Neuronal stem cell (in vitro differentiated cells): ENCODE results near the gene MAPK1.

Source experiments
- DNase-seq: peaks from one replicate; pipeline ENCODE4 v3.0.0-alpha.2; 2013; ENCODE audit warnings: low spot score
- H2AFZ ChIP-seq: one replicate; pipeline ENCODE4 v1.6.1; 2013; ENCODE audit warnings: mild to moderate bottlenecking, low read length, inconsistent platforms
- H2AK5ac ChIP-seq: 2 replicates; pipeline ENCODE4 v1.6.1; 2013; ENCODE audit warnings: low read depth, mild to moderate bottlenecking, inconsistent platforms, low read length, moderate library complexity, mixed read lengths
- H2BK120ac ChIP-seq: 2 replicates; pipeline ENCODE4 v1.6.1; 2013; ENCODE audit warnings: low read depth, mild to moderate bottlenecking, inconsistent platforms, low read length, moderate library complexity, mixed read lengths
- H2BK12ac ChIP-seq: one replicate; pipeline ENCODE4 v1.6.1; 2013; ENCODE audit warnings: low read length, inconsistent platforms
- H2BK15ac ChIP-seq: 2 replicates; pipeline ENCODE4 v1.6.1; 2013; ENCODE audit warnings: mild to moderate bottlenecking, low read length, inconsistent platforms, mixed read lengths
- H2BK5ac ChIP-seq: one replicate; pipeline ENCODE4 v1.6.1; 2013; ENCODE audit warnings: inconsistent platforms, mild to moderate bottlenecking, low read length, moderate library complexity
- H3K14ac ChIP-seq: one replicate; pipeline ENCODE4 v1.6.1; 2013; ENCODE audit warnings: low read length, inconsistent platforms
- H3K18ac ChIP-seq: 2 replicates; pipeline ENCODE4 v1.6.1; 2013; ENCODE audit warnings: low read length, inconsistent platforms
- H3K23ac ChIP-seq: 2 replicates; pipeline ENCODE4 v1.6.1; 2013; ENCODE audit warnings: low read depth, mild to moderate bottlenecking, mixed read lengths, low read length, inconsistent platforms; ENCODE audit not compliant: poor library complexity
- H3K27ac ChIP-seq: replicated peaks from 3 replicates; pipeline ENCODE4 v1.5.1; 2013; ENCODE audit warnings: low read length, inconsistent platforms
- H3K27me3 ChIP-seq, 3 experiments: 2 replicates each; pipeline ENCODE4 v1.6.1; 2013; ENCODE audit warnings: low read length in 3 of 3, mild to moderate bottlenecking in 2 of 3, inconsistent platforms in 1 of 3, low read depth in 1 of 3, mixed read lengths in 1 of 3, moderate library complexity in 1 of 3; ENCODE audit not compliant: control insufficient read depth in 3 of 3, insufficient read depth in 3 of 3
- H3K36me3 ChIP-seq, 2 donors: replicated peaks in 1 of 2; 2 replicates each; pipeline ENCODE4 v1.6.1; 2013; ENCODE audit warnings: low read length in 2 of 2; ENCODE audit not compliant: control insufficient read depth in 2 of 2, insufficient read depth in 2 of 2
- H3K4ac ChIP-seq: 2 replicates; pipeline ENCODE4 v1.6.1; 2013; ENCODE audit warnings: inconsistent platforms, mild to moderate bottlenecking, low read length, moderate library complexity
- H3K4me1 ChIP-seq, 2 donors: 1 replicate in 1 of 2; 2 replicates in 1 of 2; pipeline ENCODE4 v1.6.1; 2013; ENCODE audit warnings: low read length in 2 of 2, low read depth in 1 of 2; ENCODE audit not compliant: control insufficient read depth in 2 of 2, insufficient read depth in 1 of 2
- H3K4me2 ChIP-seq: one replicate; pipeline ENCODE4 v1.6.1; 2013; ENCODE audit warnings: mild to moderate bottlenecking, low read length, inconsistent platforms; ENCODE audit not compliant: insufficient read depth, poor library complexity, severe bottlenecking
- H3K4me3 ChIP-seq, 2 donors: 2 replicates each; pipeline ENCODE4 v1.5.1; 2013; ENCODE audit warnings: low read length in 2 of 2, mild to moderate bottlenecking in 2 of 2, inconsistent platforms in 1 of 2, moderate library complexity in 1 of 2
- H3K79me1 ChIP-seq: one replicate; pipeline ENCODE4 v1.6.1; 2013; ENCODE audit warnings: low read depth, mild to moderate bottlenecking, inconsistent platforms, low read length, moderate library complexity
- H3K9ac ChIP-seq: one replicate; pipeline ENCODE4 v1.6.1; 2013; ENCODE audit warnings: mild to moderate bottlenecking, low read depth, low read length, inconsistent platforms; ENCODE audit not compliant: poor library complexity
- H3K9me3 ChIP-seq, 2 donors: replicated peaks in 1 of 2; 2 replicates each; pipeline versions ENCODE3 to v1.6.1; 2013; ENCODE audit warnings: low read length in 2 of 2, mild to moderate bottlenecking in 2 of 2, inconsistent platforms in 1 of 2, low read depth in 1 of 2, mixed read lengths in 1 of 2, moderate library complexity in 1 of 2; ENCODE audit not compliant: control insufficient read depth in 2 of 2, insufficient read depth in 1 of 2
- H4K8ac ChIP-seq: one replicate; pipeline ENCODE4 v1.6.1; 2013; ENCODE audit warnings: low read depth, mild to moderate bottlenecking, inconsistent platforms, low read length, moderate library complexity
- H4K91ac ChIP-seq: one replicate; pipeline ENCODE4 v1.6.1; 2013; ENCODE audit warnings: low read length, low read depth, mild to moderate bottlenecking, inconsistent platforms; ENCODE audit not compliant: poor library complexity
- WGBS, 2 donors: extraction: QIAGEN DNeasy Blood & Tissue Kit; methylation state at CpG; one replicate each; pipeline ENCODE4 v1.1.7; 2013; ENCODE audit warnings: missing lambda C conversion rate in 2 of 2, mixed read lengths in 1 of 2; ENCODE audit not compliant: insufficient read length in 2 of 2, insufficient replicate concordance in 1 of 2; ENCODE audit errors: extremely low coverage in 2 of 2; 5-methylcytosine and 5-hydroxymethylcytosine counted together

MAPK1 gene

GRCh38 chr22:21862386-21863245, 4.8 kb downstream of the MAPK1 start:
- H2BK120ac ChIP-seq, result no peak overlapping the region
- H3K79me1 ChIP-seq, result peaks cover 13% of the 10 kb centered on the region
- H4K8ac ChIP-seq, result no peak overlapping the region
- peaks cover 2 to 16% of the 10 kb centered on the region in 2 donors for H3K4me1 ChIP-seq
- H3K27ac ChIP-seq, result no peak overlapping the region
- H3K9ac ChIP-seq, result no peak overlapping the region
- H2BK5ac ChIP-seq, result no peak overlapping the region
- H2AK5ac ChIP-seq, result no peak overlapping the region
- H3K27me3 ChIP-seq, result no peaks in the 10 kb centered on the region
- H3K14ac ChIP-seq, result no peak overlapping the region
- no peak overlapping the region for H3K23ac ChIP-seq
- H3K9me3 ChIP-seq, result no peaks in the 10 kb centered on the region
- H2AFZ ChIP-seq, result no peak overlapping the region
- H3K18ac ChIP-seq, result no peak overlapping the region
- H2BK15ac ChIP-seq, result no peak overlapping the region
- no peak overlapping the region for H3K4ac ChIP-seq
- no peak overlapping the region for H2BK12ac ChIP-seq
- DNase-seq, result no peak
- H3K4me3 ChIP-seq, result no peak overlapping the region
- no peak overlapping the region for H4K91ac ChIP-seq
- no peak overlapping the region for H3K4me2 ChIP-seq
- WGBS, 2 donors, result no CpG with 5 or more reads among the region's 9 CpGs
- H3K36me3 ChIP-seq, result peaks cover 0 to 27% of the 10 kb centered on the region in 2 donors

GRCh38 chr22:21861851-21862250, 5.6 kb downstream of the MAPK1 start:
- Histone ChIP-seq H3K4me2 (no peak overlapping the region), H3K9ac (no peak overlapping the region), H3K36me3 (peaks cover 0 to 32% of the 10 kb centered on the region in 2 donors), H3K4me3 (no peak overlapping the region), H4K8ac (no peak overlapping the region), H3K4ac (no peak overlapping the region), H2AK5ac (no peak overlapping the region), H2BK5ac (no peak overlapping the region), H3K79me1 (peaks cover 10% of the 10 kb centered on the region), H3K27me3 (no peaks in the 10 kb centered on the region), H2AFZ (no peak overlapping the region), H3K18ac (no peak overlapping the region), H2BK12ac (no peak overlapping the region), H3K27ac (no peak overlapping the region), H2BK15ac (no peak overlapping the region), H3K9me3 (no peaks in the 10 kb centered on the region), H2BK120ac (no peak overlapping the region), H3K4me1 (peaks cover 2 to 16% of the 10 kb centered on the region in 2 donors), H3K23ac (no peak overlapping the region), H3K14ac (no peak overlapping the region), H4K91ac (no peak overlapping the region)
- no peak for DNase-seq

GRCh38 chr22:21861264-21861848, 6.1 kb downstream of the MAPK1 start:
- Histone ChIP-seq H3K36me3 (peaks cover 0 to 32% of the 10 kb centered on the region in 2 donors), H3K18ac (no peak overlapping the region), H3K14ac (no peak overlapping the region), H2BK12ac (no peak overlapping the region), H2BK5ac (no peak overlapping the region), H4K91ac (no peak overlapping the region), H3K4ac (no peak overlapping the region), H3K79me1 (peaks cover 8% of the 10 kb centered on the region), H2AFZ (no peak overlapping the region), H2BK120ac (no peak overlapping the region), H4K8ac (no peak overlapping the region), H2BK15ac (no peak overlapping the region), H3K9ac (no peak overlapping the region), H3K9me3 (no peaks in the 10 kb centered on the region), H3K4me3 (no peak overlapping the region), H3K4me2 (no peak overlapping the region), H3K27ac (no peak overlapping the region), H3K27me3 (no peaks in the 10 kb centered on the region), H3K23ac (no peak overlapping the region), H3K4me1 (peaks cover 2 to 13% of the 10 kb centered on the region in 2 donors), H2AK5ac (no peak overlapping the region)
- WGBS, 2 donors, result no CpG with 5 or more reads among the region's 3 CpGs
- DNase-seq, result no peak

DNA sequence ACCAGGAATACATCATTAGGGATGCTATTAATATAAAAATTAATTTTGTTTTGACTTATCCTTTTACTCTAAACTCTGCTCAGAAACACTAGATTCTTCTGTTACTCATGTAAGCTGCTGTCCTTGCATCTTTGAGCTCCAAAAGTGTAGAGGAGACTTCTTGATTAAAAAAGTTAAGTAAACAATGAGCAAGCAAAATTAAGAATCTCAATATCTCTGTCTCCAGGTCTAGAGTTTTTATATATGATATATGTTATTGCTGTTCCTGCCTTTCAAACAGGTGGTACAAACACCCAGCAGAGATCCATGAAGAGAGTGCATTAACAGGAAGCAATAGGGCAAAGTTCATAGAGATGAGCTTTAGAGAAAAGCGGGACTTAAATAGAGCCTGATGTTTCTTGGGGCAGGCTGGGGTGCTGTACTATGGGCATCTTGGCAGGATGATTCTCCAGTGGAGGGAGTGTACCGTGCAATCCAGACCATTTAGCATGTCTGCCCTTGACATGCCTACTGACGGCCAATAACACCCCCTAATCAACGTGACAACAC, 6.9 kb downstream of the MAPK1 start:
- Histone ChIP-seq H3K4ac (no peak overlapping the region), H2BK15ac (no peak overlapping the region), H3K36me3 (peaks cover 0 to 32% of the 10 kb centered on the region in 2 donors), H2AFZ (no peak overlapping the region), H2AK5ac (no peak overlapping the region), H3K4me2 (no peak overlapping the region), H2BK120ac (no peak overlapping the region), H3K14ac (no peak overlapping the region), H4K8ac (no peak overlapping the region), H3K4me1 (peaks cover 2 to 11% of the 10 kb centered on the region in 2 donors), H3K27ac (no peak overlapping the region), H2BK12ac (no peak overlapping the region), H3K9me3 (no peaks in the 10 kb centered on the region), H3K18ac (no peak overlapping the region), H2BK5ac (no peak overlapping the region), H4K91ac (no peak overlapping the region), H3K4me3 (no peak overlapping the region), H3K23ac (no peak overlapping the region), H3K79me1 (peaks cover 8% of the 10 kb centered on the region), H3K27me3 (no peaks in the 10 kb centered on the region), H3K9ac (no peak overlapping the region)
- WGBS, 2 donors, result no CpG with 5 or more reads among the region's 4 CpGs
- DNase-seq, result no peak
